ENCODE results near the gene KRTDAP. TPM values are rescaled to one million over a fixed set of nuclear protein-coding genes. Genes with fewer than 3 reads are reported as not detected.
"Not testable (repeated sequence)": the region's sequence is repeated elsewhere in the genome, so short reads cannot be mapped to it uniquely, and the experiment has no call there.

KRTDAP gene
- total RNA-seq, 1 donor from 2014 or later, result not detected

GRCh38 chr19:35483089-35483488, 7.2 kb downstream of the KRTDAP start:
- no peak for TF ChIP-seq CTCF (IDR thresholded peaks at IDR 0.05; ENCODE audit: borderline replicate concordance)

GRCh38 chr19:35478794-35479677, 11.2 kb downstream of the KRTDAP start:
- intact Hi-C loops (cut with micrococcal nuclease), result no loop called here
- Histone ChIP-seq H3K27ac (replicated peaks) (no peak overlapping the region), H3K36me3 (no peaks in the 10 kb centered on the region), H3K27me3 (ENCODE audit: low read depth) (peaks cover 5% of the 10 kb centered on the region), H3K4me1 (no peaks in the 10 kb centered on the region), H3K4me3 (no peak overlapping the region), H3K9me3 (replicated peaks) (no peaks in the 10 kb centered on the region)
- DNase-seq, result no peak
- TF ChIP-seq CTCF (IDR thresholded peaks at IDR 0.05; ENCODE audit: borderline replicate concordance), result no peak

More at GRCh38 chr19:35483089-35483488, 7.2 kb downstream of the KRTDAP start:
- no peak for DNase-seq
- Histone ChIP-seq H3K4me1 (no peaks in the 10 kb centered on the region), H3K27me3 (ENCODE audit: low read depth) (peaks cover 17% of the 10 kb centered on the region), H3K27ac (replicated peaks) (no peak overlapping the region), H3K9me3 (replicated peaks) (no peaks in the 10 kb centered on the region), H3K4me3 (no peak overlapping the region), H3K36me3 (no peaks in the 10 kb centered on the region)
- intact Hi-C loops (cut with micrococcal nuclease), result no loop called here

GRCh38 chr19:35476149-35476548, 14.1 kb downstream of the KRTDAP start:
- Histone ChIP-seq H3K9me3 (replicated peaks) (no peaks in the 10 kb centered on the region), H3K36me3 (no peaks in the 10 kb centered on the region), H3K4me1 (no peaks in the 10 kb centered on the region), H3K27me3 (ENCODE audit: low read depth) (peaks cover 5% of the 10 kb centered on the region), H3K4me3 (no peak overlapping the region), H3K27ac (replicated peaks) (no peak overlapping the region)
- DNase-seq, result no peak
- intact Hi-C loops (cut with micrococcal nuclease), result no loop called here
- TF ChIP-seq CTCF (IDR thresholded peaks at IDR 0.05; ENCODE audit: borderline replicate concordance), result no peak

- intact Hi-C loops (cut with micrococcal nuclease); H3K36me3 ChIP-seq: not testable (repeated sequence)
Measured at GRCh38 chr19:35474594-35474993, 15.7 kb downstream of the KRTDAP start.

GRCh38 chr19:35474104-35474503, 16.2 kb downstream of the KRTDAP start:
- no peaks in the 10 kb centered on the region for H3K36me3 ChIP-seq
- H3K27me3 ChIP-seq (ENCODE audit: low read depth), result peaks cover 5% of the 10 kb centered on the region
- intact Hi-C loops (cut with micrococcal nuclease), result no loop called here
- no peaks in the 10 kb centered on the region for H3K4me1 ChIP-seq
- TF ChIP-seq CTCF (IDR thresholded peaks at IDR 0.05; ENCODE audit: borderline replicate concordance), result no peak
- no peak overlapping the region for H3K27ac ChIP-seq (replicated peaks)
- no peaks in the 10 kb centered on the region for H3K9me3 ChIP-seq (replicated peaks)
- DNase-seq, result no peak
- H3K4me3 ChIP-seq, result no peak overlapping the region

More at GRCh38 chr19:35474594-35474993, 15.7 kb downstream of the KRTDAP start:
- H3K27me3 ChIP-seq (ENCODE audit: low read depth); DNase-seq; H3K9me3 ChIP-seq (replicated peaks); H3K4me3 ChIP-seq; H3K4me1 ChIP-seq; H3K27ac ChIP-seq (replicated peaks): not testable (repeated sequence)

GRCh38 chr19:35471946-35472345, 18.3 kb downstream of the KRTDAP start:
- DNase-seq, result no peak
- no peaks in the 10 kb centered on the region for H3K9me3 ChIP-seq (replicated peaks)
- H3K27ac ChIP-seq (replicated peaks), result no peak overlapping the region
- H3K4me3 ChIP-seq, result no peak overlapping the region
- intact Hi-C loops (cut with micrococcal nuclease), result no loop called here
- H3K27me3 ChIP-seq (ENCODE audit: low read depth), result peaks cover 5% of the 10 kb centered on the region
- H3K36me3 ChIP-seq, result no peaks in the 10 kb centered on the region
- no peak for TF ChIP-seq CTCF (IDR thresholded peaks at IDR 0.05; ENCODE audit: borderline replicate concordance)
- no peaks in the 10 kb centered on the region for H3K4me1 ChIP-seq

- H3K4me1 ChIP-seq; H3K36me3 ChIP-seq; H3K9me3 ChIP-seq (replicated peaks); H3K4me3 ChIP-seq; H3K27me3 ChIP-seq (ENCODE audit: low read depth); DNase-seq; H3K27ac ChIP-seq (replicated peaks); intact Hi-C loops (cut with micrococcal nuclease): not testable (repeated sequence)
Measured at GRCh38 chr19:35471075-35471474, 19.2 kb downstream of the KRTDAP start.

All from left ventricle myocardium inferior (tissue), 1 donor.